ENCODE data around the gene SUSD3. TPM values are rescaled to one million over a fixed set of nuclear protein-coding genes. Genes with fewer than 3 reads are reported as not detected.

Gene SUSD3
- total and polyA plus RNA-seq, 11 donors, result 0.29 to 5.2 (median 0.53) TPM; not detected in 3

DNA sequence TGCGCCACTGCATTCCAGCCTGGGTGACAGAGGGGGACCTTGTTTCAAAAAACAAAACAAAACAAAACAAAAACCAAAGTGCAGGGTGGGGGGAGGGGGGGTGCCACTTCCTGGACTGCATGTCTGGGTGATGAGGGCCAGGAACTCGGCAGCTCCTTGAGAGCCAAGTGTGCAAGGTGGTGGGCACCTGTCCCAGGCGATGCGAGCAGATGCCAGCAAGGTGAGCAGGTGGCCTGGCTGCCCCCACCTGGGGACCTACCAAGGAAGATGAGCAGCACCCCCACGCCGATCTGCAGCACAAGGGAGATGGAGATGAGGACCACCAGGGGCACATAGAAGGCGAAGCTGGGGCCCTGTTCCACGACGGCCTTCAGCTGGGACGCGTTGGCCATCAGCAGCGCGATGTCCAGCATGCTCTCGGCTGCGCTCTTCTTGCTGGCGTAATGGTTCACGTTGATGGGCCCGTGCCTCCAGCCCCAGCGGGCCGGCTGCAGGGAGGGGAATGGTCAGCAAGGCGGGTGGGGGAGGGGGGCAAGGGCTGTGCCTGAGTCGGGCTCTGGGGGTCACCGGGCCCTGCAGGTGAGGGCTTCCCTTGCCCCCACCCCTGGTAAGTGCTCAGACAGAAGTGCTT lies 67.8 kb downstream of the SUSD3 start:
- no peak for ATAC-seq
- intact Hi-C loops (cut with DNase I), result no loop called here
- 82 to 84% (median 84%) methylated on average over 7 to 23 of the region's 23 CpGs for WGBS, 4 donors
- H3K9me3 ChIP-seq, result no peaks in the 10 kb centered on the region
- DNase-seq, result peak in 1 of 5 donors; percentile 58
- H3K27ac ChIP-seq, result peak overlapping the region in 11 of 12 donors; percentile 3 to 96 (median 69)
- no peak overlapping the region for H3K4me3 ChIP-seq
- H3K4me1 ChIP-seq, result peaks cover 8 to 72% (median 49%) of the 10 kb centered on the region in 12 donors
- H3K36me3 ChIP-seq, result peaks cover 0 to 70% (median 40%) of the 10 kb centered on the region in 9 donors
- TF ChIP-seq, protein P1, sequence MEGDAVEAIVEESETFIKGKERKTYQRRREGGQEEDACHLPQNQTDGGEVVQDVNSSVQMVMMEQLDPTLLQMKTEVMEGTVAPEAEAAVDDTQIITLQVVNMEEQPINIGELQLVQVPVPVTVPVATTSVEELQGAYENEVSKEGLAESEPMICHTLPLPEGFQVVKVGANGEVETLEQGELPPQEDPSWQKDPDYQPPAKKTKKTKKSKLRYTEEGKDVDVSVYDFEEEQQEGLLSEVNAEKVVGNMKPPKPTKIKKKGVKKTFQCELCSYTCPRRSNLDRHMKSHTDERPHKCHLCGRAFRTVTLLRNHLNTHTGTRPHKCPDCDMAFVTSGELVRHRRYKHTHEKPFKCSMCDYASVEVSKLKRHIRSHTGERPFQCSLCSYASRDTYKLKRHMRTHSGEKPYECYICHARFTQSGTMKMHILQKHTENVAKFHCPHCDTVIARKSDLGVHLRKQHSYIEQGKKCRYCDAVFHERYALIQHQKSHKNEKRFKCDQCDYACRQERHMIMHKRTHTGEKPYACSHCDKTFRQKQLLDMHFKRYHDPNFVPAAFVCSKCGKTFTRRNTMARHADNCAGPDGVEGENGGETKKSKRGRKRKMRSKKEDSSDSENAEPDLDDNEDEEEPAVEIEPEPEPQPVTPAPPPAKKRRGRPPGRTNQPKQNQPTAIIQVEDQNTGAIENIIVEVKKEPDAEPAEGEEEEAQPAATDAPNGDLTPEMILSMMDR (IDR thresholded peaks at IDR 0.05), result no peak
- no peak for TF ChIP-seq POLR2A (IDR thresholded peaks at IDR 0.05)
- no peaks in the 10 kb centered on the region for H3K27me3 ChIP-seq

DNA sequence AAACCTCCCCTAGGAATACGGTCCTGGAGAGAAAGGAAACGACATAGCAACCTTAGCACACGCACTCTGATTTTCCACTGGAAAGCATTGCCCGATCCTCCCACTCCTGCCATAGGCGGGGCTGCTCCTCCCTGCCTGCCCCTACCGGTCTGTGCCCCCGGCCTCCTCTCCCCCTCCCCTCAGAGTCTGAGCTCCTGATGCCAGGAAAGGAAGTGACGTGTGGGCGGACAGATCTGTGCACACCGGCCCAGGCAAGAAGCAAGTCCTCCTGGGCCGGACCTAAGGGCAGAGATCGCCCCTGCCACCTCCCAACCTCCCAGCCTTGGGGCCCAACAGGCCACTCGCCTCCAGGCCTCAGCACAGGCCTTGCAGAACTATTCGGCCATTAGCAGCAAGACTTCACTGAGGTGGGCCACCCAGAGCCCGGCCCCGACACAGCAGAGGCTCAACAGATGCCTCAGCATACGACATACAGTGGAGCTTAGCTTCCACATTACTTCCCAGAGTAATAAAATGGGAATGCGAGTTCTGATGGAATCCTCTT lies 68.4 kb downstream of the SUSD3 start:
- Histone ChIP-seq H3K27me3 (no peaks in the 10 kb centered on the region), H3K4me3 (peak overlapping the region in 1 of 12 donors; percentile 10), H3K36me3 (peaks cover 0 to 64% (median 34%) of the 10 kb centered on the region in 9 donors), H3K4me1 (peaks cover 8 to 75% (median 55%) of the 10 kb centered on the region in 12 donors), H3K9me3 (no peaks in the 10 kb centered on the region), H3K27ac (peak overlapping the region in 11 of 12 donors; percentile 3 to 96 (median 69))
- WGBS, 4 donors, result 38 to 48% (median 44%) methylated on average over 12 to 18 of the region's 18 CpGs
- DNase-seq (peak in 3 of 5 donors; percentile 49 to 59 (median 58)), ATAC-seq (peak; percentile 20 to 47 (median 39))
- TF ChIP-seq, protein P1 (IDR thresholded peaks at IDR 0.05), result no peak
- no peak for TF ChIP-seq POLR2A (IDR thresholded peaks at IDR 0.05)
- intact Hi-C loops (cut with DNase I), result no loop called here

DNA sequence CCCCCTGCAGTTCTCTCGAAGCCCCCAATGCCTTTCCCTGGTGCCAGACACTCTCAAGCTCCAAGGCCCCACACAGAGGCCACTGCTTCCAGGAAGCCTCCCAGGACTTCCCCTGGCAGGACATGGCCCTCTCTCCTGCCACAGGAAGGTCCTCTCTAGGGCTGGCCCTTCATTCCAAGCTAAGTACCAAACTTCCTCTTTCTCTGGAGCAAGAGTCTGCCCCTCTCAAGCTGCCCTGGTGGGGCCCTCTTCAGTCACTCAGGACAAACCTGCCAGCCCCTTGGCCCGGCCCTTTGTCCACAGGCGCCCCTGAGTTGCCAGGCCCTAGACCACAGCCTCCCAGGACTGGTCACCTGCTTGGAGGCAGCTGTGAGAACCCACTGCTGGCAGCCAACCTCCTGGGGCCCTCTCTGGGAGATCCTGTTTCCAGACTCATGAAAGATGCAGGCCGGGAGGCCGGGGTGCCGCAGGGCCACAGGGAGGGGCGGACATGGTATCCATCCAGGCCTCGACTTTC lies 69.0 kb downstream of the SUSD3 start:
- peaks cover 0 to 60% (median 32%) of the 10 kb centered on the region in 9 donors for H3K36me3 ChIP-seq
- peaks cover 8 to 81% (median 60%) of the 10 kb centered on the region in 12 donors for H3K4me1 ChIP-seq
- no peaks in the 10 kb centered on the region for H3K9me3 ChIP-seq
- 35 to 52% (median 47%) methylated on average over 7 to 8 of the region's 8 CpGs for WGBS, 4 donors
- peak overlapping the region in 11 of 12 donors; percentile 3 to 96 (median 69) for H3K27ac ChIP-seq
- ATAC-seq (peak in 3 of 4 donors; percentile 5 to 29 (median 12)), DNase-seq (peak in 3 of 5 donors; percentile 33 to 64 (median 40))
- intact Hi-C loops (cut with DNase I), result no loop called here
- no peak for TF ChIP-seq POLR2A (IDR thresholded peaks at IDR 0.05)
- TF ChIP-seq, protein P1 (IDR thresholded peaks at IDR 0.05), result no peak
- no peaks in the 10 kb centered on the region for H3K27me3 ChIP-seq
- H3K4me3 ChIP-seq, result peak overlapping the region in 1 of 12 donors; percentile 10
